Skeletal muscle satellite cell (primary cell): ENCODE data around the gene NRP2.

Experiments used
- H3K27me3 ChIP-seq: 2 replicates; pipeline ENCODE4 v1.7.0; 2013; ENCODE audit warnings: low read length; ENCODE audit not compliant: control insufficient read depth, insufficient read depth
- H3K36me3 ChIP-seq: 2 replicates; pipeline ENCODE4 v1.7.0; 2013; ENCODE audit warnings: mild to moderate bottlenecking, control low read depth, low read length; ENCODE audit not compliant: insufficient read depth
- H3K4me1 ChIP-seq: 2 replicates; pipeline ENCODE4 v1.7.0; 2013; ENCODE audit warnings: low read length; ENCODE audit not compliant: control insufficient read depth, insufficient read depth
- H3K4me2 ChIP-seq: 2 replicates; pipeline ENCODE4 v1.7.0; 2013; ENCODE audit warnings: mild to moderate bottlenecking, low read length
- H3K4me3 ChIP-seq: 2 replicates; pipeline ENCODE4 v1.7.0; 2013; ENCODE audit warnings: low read length
- H3K9ac ChIP-seq: 2 replicates; pipeline ENCODE4 v1.7.0; 2013; ENCODE audit warnings: mild to moderate bottlenecking, low read depth, low read length, moderate library complexity
- H3K9me3 ChIP-seq: replicated peaks from 2 replicates; pipeline ENCODE4 v1.7.0; 2013; ENCODE audit warnings: mild to moderate bottlenecking, control low read depth, low read length

NRP2 gene

DNA sequence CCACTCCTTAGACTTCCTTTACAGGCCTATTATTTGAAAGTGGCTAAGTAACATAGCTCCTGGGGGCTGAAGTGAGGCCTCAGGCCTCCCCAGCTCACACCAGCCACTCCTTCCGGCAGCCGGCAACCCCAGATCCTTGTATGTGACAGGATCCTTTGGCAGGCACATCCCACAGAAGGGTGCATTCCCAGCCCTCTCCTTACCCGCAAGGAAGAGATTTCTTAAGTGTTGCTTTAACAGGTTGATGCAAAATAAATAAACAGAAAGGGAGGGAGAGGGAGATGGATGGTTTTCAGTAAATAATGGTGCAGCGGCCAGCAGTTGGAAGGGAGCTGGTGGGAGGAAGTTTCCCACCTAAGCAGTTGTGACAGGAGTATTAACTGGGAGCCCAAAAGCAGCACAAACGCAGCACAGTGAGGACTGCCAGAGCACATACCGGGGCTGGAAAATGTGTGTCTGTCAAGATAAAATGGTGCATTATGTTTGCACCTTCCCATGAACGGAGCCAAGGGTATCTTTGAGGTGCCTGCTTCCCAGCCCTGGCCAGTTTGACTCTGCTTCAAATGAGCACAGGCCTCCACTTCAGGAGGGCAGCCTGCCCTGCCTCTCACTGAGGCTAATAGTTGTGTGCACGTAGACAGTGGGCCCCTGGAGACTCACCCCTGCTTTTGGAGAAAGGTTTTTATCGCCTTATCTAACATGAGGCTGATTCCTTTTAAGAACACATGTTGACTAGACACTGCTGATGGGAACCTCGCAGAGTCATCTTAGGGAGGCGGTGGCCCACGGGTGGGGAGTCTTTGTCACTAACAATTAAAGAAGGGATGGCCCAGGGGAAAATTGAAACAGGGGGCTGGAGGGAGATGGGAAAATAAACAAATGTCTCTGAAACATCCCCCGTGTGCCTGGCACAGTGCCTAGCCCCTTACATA, 32.8 kb downstream of the NRP2 start:
- no peaks in the 10 kb centered on the region for H3K9me3 ChIP-seq
- H3K4me1 ChIP-seq: peaks cover 17% of the 10 kb centered on the region
- no peaks in the 10 kb centered on the region for H3K27me3 ChIP-seq
- no peaks in the 10 kb centered on the region for H3K36me3 ChIP-seq
- no peak overlapping the region for H3K9ac ChIP-seq
- no peak overlapping the region for H3K4me3 ChIP-seq
- H3K4me2 ChIP-seq: no peak overlapping the region

DNA sequence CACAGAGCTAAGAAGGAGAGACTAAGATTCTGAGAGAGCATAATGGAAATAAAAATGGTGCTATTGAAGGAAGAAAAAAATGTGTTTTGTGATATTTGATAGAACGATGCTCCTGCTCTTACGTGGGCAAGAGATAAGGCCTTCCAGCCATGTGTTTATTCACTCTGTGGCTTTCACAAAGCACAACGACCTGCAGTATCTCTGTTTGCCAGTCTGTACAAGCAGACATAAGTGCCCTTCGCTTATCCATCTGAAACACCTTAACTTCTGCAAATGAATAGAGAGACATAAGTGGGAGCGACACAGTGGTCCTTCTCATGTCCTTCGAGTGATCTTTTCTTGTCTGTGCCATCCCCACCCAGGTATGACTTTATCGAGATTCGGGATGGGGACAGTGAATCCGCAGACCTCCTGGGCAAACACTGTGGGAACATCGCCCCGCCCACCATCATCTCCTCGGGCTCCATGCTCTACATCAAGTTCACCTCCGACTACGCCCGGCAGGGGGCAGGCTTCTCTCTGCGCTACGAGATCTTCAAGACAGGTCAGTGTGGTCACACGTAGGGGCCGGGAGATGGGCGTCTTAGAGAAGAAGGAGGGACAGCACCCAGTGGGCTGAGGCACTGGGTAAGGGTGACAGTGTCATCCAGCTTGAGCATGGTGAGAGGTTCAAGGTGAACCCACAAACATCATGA, 33.7 kb downstream of the NRP2 start:
- H3K27me3 ChIP-seq: no peaks in the 10 kb centered on the region
- no peak overlapping the region for H3K4me3 ChIP-seq
- no peaks in the 10 kb centered on the region for H3K9me3 ChIP-seq
- H3K4me2 ChIP-seq: no peak overlapping the region
- H3K9ac ChIP-seq: no peak overlapping the region
- H3K36me3 ChIP-seq: no peaks in the 10 kb centered on the region
- H3K4me1 ChIP-seq: peaks cover 17% of the 10 kb centered on the region

DNA sequence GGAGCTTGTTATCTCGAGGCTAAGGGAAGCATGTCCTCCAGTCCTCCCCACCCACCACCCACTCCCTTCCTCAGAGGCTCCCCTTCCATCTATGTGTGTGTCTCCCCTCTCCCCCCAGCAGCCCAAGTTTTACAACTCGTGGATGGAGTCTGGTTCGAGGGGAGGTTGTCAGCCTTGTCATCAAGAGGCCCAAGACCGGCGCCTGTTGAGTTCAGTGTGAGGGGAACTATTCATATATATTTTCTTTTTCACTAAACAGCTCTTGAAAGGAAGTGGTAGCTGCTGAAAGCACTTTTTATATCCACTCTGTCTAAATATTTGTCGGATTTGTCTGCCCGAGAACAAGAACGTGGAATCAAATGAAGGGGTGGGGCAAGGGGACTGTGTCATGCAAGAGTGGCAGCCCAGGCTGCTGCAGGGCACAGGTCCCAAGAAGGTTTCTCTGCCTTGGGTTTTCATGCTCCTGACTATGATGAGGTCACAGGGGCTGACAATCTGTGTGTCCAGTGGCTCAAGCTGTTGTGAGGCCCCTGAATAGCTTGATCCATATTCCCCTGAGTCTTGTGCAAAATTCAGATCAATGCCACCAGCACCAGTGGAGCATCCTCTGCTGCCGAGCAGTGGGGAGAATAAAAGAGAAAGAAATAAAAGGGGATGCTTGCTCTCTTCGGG, 35.0 kb downstream of the NRP2 start:
- Histone ChIP-seq H3K9me3 (no peaks in the 10 kb centered on the region), H3K4me2 (no peak overlapping the region), H3K4me3 (no peak overlapping the region), H3K36me3 (no peaks in the 10 kb centered on the region), H3K9ac (no peak overlapping the region), H3K27me3 (no peaks in the 10 kb centered on the region), H3K4me1 (peaks cover 12% of the 10 kb centered on the region)

DNA sequence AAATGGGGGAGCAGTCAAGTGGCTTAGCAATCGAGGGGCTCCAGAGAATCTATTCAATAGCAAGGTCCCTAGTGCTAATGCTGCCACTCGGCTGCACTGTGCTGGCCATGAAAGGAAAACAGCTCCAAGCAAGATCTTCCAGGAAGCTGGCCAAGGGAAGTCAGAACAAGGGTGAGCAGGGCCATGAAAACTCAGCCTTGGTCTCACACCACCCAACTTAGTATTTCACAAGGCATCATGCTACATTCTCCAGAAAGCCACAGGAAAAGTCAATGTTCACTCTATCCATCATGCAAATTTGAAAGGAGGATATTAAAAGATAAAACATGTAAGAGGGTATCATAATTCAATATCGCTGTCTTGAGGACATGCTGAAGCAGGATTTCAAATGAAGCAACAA, 35.7 kb downstream of the NRP2 start:
- Histone ChIP-seq H3K36me3 (no peaks in the 10 kb centered on the region), H3K9me3 (no peaks in the 10 kb centered on the region), H3K4me1 (peaks cover 5% of the 10 kb centered on the region), H3K9ac (no peak overlapping the region), H3K27me3 (no peaks in the 10 kb centered on the region), H3K4me3 (no peak overlapping the region), H3K4me2 (no peak overlapping the region)

DNA sequence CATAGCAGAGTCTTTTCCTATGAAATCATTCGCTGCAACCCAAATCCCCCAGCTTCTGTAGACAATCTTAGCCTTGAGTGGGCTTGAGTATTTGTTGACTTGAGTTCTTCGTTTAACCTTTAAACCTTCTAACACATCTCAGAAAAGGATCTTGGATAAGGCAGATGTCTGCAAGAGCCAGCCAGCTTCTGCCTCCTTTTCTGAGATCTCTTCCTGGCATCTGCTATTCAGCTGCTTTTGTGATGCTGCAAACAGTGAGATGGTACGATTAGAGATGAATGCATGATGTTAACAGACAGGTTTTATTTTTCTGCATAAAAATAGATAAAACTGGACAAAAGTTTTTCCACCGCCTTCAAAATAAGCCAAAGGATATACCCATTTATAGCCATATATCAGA, 37.5 kb downstream of the NRP2 start:
- no peaks in the 10 kb centered on the region for H3K36me3 ChIP-seq
- H3K4me3 ChIP-seq: no peak overlapping the region
- no peaks in the 10 kb centered on the region for H3K9me3 ChIP-seq
- no peak overlapping the region for H3K9ac ChIP-seq
- no peak overlapping the region for H3K4me2 ChIP-seq
- no peaks in the 10 kb centered on the region for H3K27me3 ChIP-seq
- H3K4me1 ChIP-seq: peaks cover 3% of the 10 kb centered on the region

DNA sequence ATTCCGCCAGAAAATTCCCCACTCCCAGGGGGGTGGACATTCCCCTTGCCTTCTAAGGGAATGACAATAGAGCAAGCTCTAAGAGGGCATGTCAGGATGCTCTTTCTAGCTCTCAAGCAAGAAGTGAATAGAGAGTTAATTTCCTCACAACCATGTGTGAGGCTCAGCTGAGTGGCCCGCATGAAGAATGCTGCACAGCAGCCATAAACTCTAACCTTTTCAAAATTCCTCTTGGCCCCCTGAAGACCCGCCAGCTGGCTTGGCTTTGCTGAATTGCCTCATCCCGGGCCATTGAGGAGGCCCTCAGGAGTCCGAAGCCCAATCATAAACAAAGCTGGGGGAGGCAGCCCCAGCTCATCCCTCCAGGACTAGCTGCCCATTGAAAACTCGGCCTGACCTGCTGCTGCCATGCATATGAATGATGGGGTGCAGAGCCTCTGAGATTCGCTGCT, 38.2 kb downstream of the NRP2 start:
- Histone ChIP-seq H3K36me3 (no peaks in the 10 kb centered on the region), H3K9me3 (no peaks in the 10 kb centered on the region), H3K27me3 (no peaks in the 10 kb centered on the region), H3K4me3 (no peak overlapping the region), H3K9ac (no peak overlapping the region), H3K4me2 (no peak overlapping the region), H3K4me1 (peaks cover 3% of the 10 kb centered on the region)

DNA sequence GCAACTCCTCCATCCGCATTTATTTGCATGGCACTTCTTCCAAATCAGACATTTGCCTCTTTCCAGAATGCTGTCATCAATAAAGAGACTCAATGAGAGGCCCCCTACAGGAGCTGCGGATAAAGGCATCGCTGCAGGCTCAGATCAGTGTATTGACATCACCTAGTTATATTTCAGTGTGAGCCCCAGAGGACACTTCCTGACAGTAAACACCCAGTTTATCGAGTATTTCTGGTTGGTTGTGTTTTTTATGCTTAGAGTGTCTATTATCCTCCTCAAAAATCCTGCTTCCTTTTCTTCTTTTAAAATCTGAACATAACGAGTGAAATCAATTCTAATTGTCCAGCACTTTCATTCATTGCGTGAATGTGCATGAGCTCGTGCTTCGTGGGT, 38.8 kb downstream of the NRP2 start:
- Histone ChIP-seq H3K9ac (no peak overlapping the region), H3K9me3 (no peaks in the 10 kb centered on the region), H3K36me3 (peaks cover 3% of the 10 kb centered on the region), H3K27me3 (no peaks in the 10 kb centered on the region), H3K4me1 (peaks cover 3% of the 10 kb centered on the region), H3K4me3 (no peak overlapping the region), H3K4me2 (no peak overlapping the region)

DNA sequence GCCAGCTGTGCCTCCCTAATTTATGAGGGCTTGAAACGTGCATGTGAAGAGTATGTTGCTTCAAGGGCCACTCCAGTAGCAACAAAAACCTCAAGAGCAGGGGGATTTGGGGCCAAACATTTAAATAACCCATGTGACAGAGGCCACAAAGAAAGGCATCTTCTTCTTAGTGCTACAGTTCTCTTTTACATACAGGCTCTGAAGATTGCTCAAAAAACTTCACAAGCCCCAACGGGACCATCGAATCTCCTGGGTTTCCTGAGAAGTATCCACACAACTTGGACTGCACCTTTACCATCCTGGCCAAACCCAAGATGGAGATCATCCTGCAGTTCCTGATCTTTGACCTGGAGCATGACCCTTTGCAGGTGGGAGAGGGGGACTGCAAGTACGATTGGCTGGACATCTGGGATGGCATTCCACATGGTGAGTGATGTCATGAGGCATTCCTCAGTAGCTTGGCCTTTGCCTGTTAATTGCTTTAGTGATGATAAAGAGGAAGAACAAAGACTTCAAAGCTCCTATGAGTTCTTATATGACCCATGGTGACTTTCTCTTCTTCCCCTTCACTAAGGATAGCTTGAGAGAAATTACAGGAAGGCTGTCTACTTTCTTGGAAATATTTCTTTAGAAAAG, 40.1 kb downstream of the NRP2 start:
- peaks cover 3% of the 10 kb centered on the region for H3K36me3 ChIP-seq
- no peaks in the 10 kb centered on the region for H3K27me3 ChIP-seq
- H3K9me3 ChIP-seq: no peaks in the 10 kb centered on the region
- no peak overlapping the region for H3K9ac ChIP-seq
- no peak overlapping the region for H3K4me3 ChIP-seq
- H3K4me2 ChIP-seq: no peak overlapping the region
- peaks cover 3% of the 10 kb centered on the region for H3K4me1 ChIP-seq

DNA sequence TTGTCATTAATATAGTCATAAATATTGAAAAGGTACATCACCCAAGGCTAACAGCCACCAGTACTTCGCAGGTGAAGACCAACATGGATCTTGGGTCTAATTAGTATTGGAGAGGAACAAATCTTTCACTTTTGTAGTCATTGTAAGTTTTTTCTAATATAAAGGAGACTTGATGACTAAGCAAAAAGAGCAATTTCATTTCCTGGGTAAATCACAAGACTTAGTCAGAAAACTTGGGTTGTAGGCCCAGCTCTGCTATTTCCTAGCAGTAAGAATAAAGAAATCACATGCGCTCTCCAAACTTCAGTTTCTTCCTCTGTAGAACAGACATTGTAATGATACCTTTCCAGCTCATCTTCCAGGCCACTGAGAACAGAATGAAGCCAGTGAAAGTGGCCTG, 40.9 kb downstream of the NRP2 start:
- H3K36me3 ChIP-seq: peaks cover 3% of the 10 kb centered on the region

DNA sequence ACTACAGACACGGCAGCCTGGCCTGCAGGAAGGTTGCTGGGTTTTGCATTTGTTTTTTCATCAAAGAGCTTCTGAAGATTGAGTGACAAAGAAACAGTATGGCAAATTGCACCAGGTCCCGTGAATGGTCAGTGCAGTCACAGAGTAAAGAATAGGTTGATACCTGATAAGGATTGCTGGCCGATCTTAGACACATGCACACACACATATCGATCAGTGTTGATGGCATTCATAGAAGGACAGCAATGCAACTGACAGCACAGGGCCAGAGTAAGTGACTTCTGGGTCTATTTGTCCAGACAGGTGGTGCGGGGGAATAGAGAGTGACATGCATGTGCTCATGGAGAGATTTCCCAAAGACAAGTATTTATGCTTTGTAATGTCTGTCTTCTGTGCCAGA, 42.8 kb downstream of the NRP2 start:
- Histone ChIP-seq H3K9ac (no peak overlapping the region), H3K36me3 (peaks cover 3% of the 10 kb centered on the region), H3K9me3 (no peaks in the 10 kb centered on the region), H3K4me3 (no peak overlapping the region), H3K27me3 (no peaks in the 10 kb centered on the region), H3K4me2 (no peak overlapping the region), H3K4me1 (peaks cover 3% of the 10 kb centered on the region)

More for the DNA sequence above, 40.9 kb downstream of the NRP2 start:
- Histone ChIP-seq H3K9ac (no peak overlapping the region), H3K4me1 (peaks cover 3% of the 10 kb centered on the region), H3K4me3 (no peak overlapping the region), H3K27me3 (no peaks in the 10 kb centered on the region), H3K4me2 (no peak overlapping the region), H3K9me3 (no peaks in the 10 kb centered on the region)

DNA sequence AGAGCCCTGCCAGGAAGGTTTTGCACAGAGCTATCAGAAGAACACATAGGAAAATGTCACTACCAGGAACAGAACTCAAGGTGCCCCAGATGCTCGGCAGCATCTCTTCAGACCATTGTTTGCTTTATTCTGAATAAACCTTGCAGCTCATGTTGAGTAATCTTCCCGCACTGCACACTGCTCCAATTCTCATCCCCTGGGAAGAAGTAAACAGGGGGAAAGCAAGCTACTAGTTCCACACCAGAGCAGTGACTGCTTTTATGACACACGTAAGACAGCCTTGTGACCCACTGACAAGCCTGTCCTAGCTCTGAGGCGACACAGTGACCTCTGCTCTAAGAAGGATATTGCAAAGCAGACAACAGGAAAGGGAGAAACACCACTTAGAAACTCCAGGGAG, 44.2 kb downstream of the NRP2 start:
- Histone ChIP-seq H3K9ac (no peak overlapping the region), H3K9me3 (no peaks in the 10 kb centered on the region), H3K27me3 (no peaks in the 10 kb centered on the region), H3K36me3 (peaks cover 3% of the 10 kb centered on the region), H3K4me1 (peaks cover 14% of the 10 kb centered on the region), H3K4me2 (no peak overlapping the region), H3K4me3 (no peak overlapping the region)
